ENCODE measurements around the gene KIF5C. TPM values are rescaled to one million over a fixed set of nuclear protein-coding genes. Genes with fewer than 3 reads are reported as not detected.

KIF5C gene
- total RNA-seq, 1 experiment from 2014 or later, result 0.87 TPM

DNA sequence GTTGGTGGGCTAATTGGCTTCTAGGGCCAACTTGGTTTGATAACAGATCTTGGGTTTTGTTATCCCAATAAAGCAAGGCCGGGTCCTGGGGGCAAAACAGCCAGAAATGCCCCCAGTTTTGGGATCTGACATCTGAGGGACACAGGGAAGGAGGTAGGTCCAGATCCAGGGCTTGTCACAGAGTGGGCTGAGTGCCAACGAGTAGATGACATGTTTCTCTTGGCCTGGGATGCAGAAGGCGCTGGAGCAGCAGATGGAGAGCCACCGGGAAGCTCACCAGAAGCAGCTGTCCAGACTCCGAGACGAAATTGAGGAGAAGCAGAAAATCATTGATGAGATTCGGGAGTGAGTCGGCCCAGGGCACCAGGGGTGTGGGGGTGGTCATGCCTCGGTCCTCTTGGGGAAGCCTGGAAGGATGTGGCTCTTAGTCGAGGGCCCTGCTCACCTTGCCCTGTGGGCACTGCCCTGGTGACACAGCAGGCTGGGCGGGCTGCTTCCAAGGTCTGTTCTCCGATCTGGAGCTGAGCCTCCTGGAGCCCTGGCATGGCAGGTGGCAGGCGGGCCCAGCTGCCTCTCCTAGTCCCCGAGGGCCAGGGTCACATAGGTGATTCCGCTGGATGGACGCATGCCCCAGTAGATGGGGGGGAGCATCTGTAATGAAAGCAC lies 123.3 kb downstream of the KIF5C start:
- no peak overlapping the region for H3K4me3 Mint-ChIP-seq (ENCODE audit: low read depth, unreplicated experiment)
- DNase-seq, result no peak
- peaks cover 73% of the 10 kb centered on the region for H3K27me3 Mint-ChIP-seq (ENCODE audit: unreplicated experiment)
- TF ChIP-seq, protein P1, sequence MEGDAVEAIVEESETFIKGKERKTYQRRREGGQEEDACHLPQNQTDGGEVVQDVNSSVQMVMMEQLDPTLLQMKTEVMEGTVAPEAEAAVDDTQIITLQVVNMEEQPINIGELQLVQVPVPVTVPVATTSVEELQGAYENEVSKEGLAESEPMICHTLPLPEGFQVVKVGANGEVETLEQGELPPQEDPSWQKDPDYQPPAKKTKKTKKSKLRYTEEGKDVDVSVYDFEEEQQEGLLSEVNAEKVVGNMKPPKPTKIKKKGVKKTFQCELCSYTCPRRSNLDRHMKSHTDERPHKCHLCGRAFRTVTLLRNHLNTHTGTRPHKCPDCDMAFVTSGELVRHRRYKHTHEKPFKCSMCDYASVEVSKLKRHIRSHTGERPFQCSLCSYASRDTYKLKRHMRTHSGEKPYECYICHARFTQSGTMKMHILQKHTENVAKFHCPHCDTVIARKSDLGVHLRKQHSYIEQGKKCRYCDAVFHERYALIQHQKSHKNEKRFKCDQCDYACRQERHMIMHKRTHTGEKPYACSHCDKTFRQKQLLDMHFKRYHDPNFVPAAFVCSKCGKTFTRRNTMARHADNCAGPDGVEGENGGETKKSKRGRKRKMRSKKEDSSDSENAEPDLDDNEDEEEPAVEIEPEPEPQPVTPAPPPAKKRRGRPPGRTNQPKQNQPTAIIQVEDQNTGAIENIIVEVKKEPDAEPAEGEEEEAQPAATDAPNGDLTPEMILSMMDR (IDR thresholded peaks at IDR 0.05; ENCODE audit: unreplicated experiment), result no peak
- no peaks in the 10 kb centered on the region for H3K9me3 Mint-ChIP-seq (ENCODE audit: low read depth, unreplicated experiment)
- CTCF ChIA-PET, result interaction anchor here (0.7 kb wide), 1 partner anchor 475 kb away, joined by 3 read pairs; no protein-coding TSS in a partner anchor
- no peak overlapping the region for H3K27ac Mint-ChIP-seq (ENCODE audit: unreplicated experiment)
- H3K36me3 Mint-ChIP-seq (ENCODE audit: insufficient read depth, unreplicated experiment), result no peaks in the 10 kb centered on the region
- intact Hi-C loops (cut with micrococcal nuclease; ENCODE audit: unreplicated experiment), result loop anchor here (10.0 kb wide), 1 partner anchor 353 kb away; the partner anchor contains the start of gene EPC2
- H3K4me1 Mint-ChIP-seq (ENCODE audit: low read depth, unreplicated experiment), result peaks cover 10% of the 10 kb centered on the region
- no TSS peak for BruUV-seq (replicated peaks)

DNA sequence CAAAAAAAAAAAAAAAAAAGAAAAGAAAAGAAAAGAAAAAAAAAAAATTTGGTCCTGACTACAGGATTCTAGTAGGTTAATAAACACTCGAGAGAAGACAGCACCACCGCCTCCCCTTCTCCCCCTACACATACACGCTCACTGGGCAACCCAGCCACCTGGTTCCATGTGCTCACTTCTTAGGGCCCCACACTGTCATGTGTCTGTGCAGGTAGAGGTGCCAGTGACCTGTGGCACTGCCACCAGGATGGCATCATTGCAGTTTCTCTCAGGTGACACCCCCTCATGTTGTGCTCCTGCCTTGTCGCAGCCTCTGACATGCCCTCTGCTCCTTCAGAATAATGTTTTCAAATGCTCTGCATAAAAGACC lies 123.8 kb downstream of the KIF5C start:
- BruUV-seq (replicated peaks), result no TSS peak
- DNase-seq, result no peak
- intact Hi-C loops (cut with micrococcal nuclease; ENCODE audit: unreplicated experiment), result loop anchor here (10.0 kb wide), 1 partner anchor 354 kb away; the partner anchor contains the start of gene EPC2
- Mint-ChIP-seq H3K9me3 (ENCODE audit: low read depth, unreplicated experiment) (no peaks in the 10 kb centered on the region), H3K27ac (ENCODE audit: unreplicated experiment) (no peak overlapping the region), H3K27me3 (ENCODE audit: unreplicated experiment) (peaks cover 70% of the 10 kb centered on the region), H3K4me1 (ENCODE audit: low read depth, unreplicated experiment) (peaks cover 10% of the 10 kb centered on the region), H3K4me3 (ENCODE audit: low read depth, unreplicated experiment) (no peak overlapping the region), H3K36me3 (ENCODE audit: insufficient read depth, unreplicated experiment) (no peaks in the 10 kb centered on the region)
- CTCF ChIA-PET, result interaction anchor here (0.7 kb wide), 1 partner anchor 475 kb away, joined by 3 read pairs; no protein-coding TSS in a partner anchor
- TF ChIP-seq, protein P1 (IDR thresholded peaks at IDR 0.05; ENCODE audit: unreplicated experiment), result no peak

DNA sequence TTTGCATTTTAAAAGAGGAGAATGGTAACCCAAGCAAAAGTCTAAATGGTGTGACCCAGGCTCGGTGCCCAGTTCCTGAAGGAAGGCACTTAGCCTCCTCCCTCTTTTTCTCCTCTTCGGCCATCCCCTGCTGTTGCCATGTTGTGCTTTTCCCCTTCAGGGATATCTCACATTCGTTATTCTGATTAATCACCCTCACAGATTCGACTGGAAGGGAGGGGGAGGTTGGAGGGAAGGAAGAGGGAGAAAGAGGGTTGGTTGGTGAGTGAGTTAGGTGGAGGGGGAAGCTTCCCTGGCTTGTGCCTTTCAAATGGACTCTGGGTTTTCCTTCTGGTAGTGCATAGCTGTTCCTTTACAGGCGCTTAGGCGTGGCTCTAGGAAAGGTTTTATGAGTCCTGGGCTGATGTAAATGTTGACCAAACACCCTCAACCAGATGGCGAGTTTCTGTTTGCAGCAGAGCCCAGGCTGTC lies 124.5 kb downstream of the KIF5C start:
- no TSS peak for BruUV-seq (replicated peaks)
- CTCF ChIA-PET, result no interaction called here
- Mint-ChIP-seq H3K27ac (ENCODE audit: unreplicated experiment) (no peak overlapping the region), H3K36me3 (ENCODE audit: insufficient read depth, unreplicated experiment) (no peaks in the 10 kb centered on the region), H3K9me3 (ENCODE audit: low read depth, unreplicated experiment) (no peaks in the 10 kb centered on the region), H3K4me1 (ENCODE audit: low read depth, unreplicated experiment) (peaks cover 10% of the 10 kb centered on the region), H3K27me3 (ENCODE audit: unreplicated experiment) (peaks cover 72% of the 10 kb centered on the region), H3K4me3 (ENCODE audit: low read depth, unreplicated experiment) (no peak overlapping the region)
- intact Hi-C loops (cut with micrococcal nuclease; ENCODE audit: unreplicated experiment), result loop anchor here (10.0 kb wide), 1 partner anchor 355 kb away; the partner anchor contains the start of gene EPC2
- no peak for DNase-seq
- TF ChIP-seq, protein P1 (IDR thresholded peaks at IDR 0.05; ENCODE audit: unreplicated experiment), result no peak

DNA sequence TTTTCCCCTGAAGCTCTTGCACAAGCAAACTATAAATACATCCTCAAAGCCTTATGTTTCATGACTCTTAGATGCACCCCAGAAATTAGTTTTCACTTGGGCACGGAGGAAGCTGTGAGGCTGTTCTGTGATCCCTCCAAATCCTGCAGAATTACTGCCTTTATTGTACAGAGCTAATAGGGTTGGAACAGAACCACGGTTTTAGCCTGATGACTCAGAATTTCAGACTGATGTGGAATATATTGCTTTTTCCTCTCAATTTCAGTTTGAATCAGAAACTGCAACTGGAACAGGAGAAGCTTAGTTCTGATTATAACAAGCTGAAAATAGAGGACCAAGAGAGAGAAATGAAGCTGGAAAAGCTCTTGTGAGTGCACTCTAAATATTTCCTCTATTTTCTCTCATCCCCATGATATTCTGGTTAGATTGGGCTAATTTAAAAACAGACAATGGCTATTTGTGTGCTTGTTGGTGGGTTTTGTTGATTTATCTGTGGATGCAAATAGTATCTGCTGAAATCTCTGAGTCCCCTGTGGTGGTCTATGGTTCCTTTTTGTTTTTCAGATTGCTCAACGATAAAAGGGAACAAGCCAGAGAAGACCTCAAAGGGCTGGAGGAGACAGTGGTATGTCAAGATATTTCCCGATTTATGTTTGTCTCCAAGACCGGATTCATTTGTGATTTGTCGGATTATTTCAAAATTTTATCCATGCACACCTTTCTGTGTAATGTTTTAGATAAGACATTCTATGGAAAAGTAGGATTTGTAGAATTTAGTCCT lies 125.3 kb downstream of the KIF5C start:
- Mint-ChIP-seq H3K4me1 (ENCODE audit: low read depth, unreplicated experiment) (peaks cover 1% of the 10 kb centered on the region), H3K9me3 (ENCODE audit: low read depth, unreplicated experiment) (no peaks in the 10 kb centered on the region), H3K27me3 (ENCODE audit: unreplicated experiment) (peaks cover 75% of the 10 kb centered on the region), H3K36me3 (ENCODE audit: insufficient read depth, unreplicated experiment) (no peaks in the 10 kb centered on the region), H3K27ac (ENCODE audit: unreplicated experiment) (no peak overlapping the region), H3K4me3 (ENCODE audit: low read depth, unreplicated experiment) (no peak overlapping the region)
- no TSS peak for BruUV-seq (replicated peaks)
- TF ChIP-seq, protein P1 (IDR thresholded peaks at IDR 0.05; ENCODE audit: unreplicated experiment), result no peak
- DNase-seq, result no peak
- intact Hi-C loops (cut with micrococcal nuclease; ENCODE audit: unreplicated experiment), result no loop called here
- CTCF ChIA-PET, result no interaction called here

Data from Calu3 (cell line).